Endometrial microvascular endothelial cells (primary cell): ENCODE measurements around the gene FOXL2. TPM values are rescaled to one million over a fixed set of nuclear protein-coding genes. Genes with fewer than 3 reads are reported as not detected.

Source experiments
- in situ Hi-C: cut with HindIII; loops from 2 replicates; pipeline ENCODE4 v1.10.0; 2017; ENCODE audit warnings: low sequenced_read_pairs, low pct_unique_long_range_greater_than_20kb; ENCODE audit errors: inconsistent ontology term
- total RNA-seq: library from RNA; depleted of rRNA; stranded (reverse); fragments of >200 nt; gene quantifications from one replicate; pipeline ENCODE4 v1.2.3, GENCODE V29; 2015; ENCODE audit errors: inconsistent ontology term

FOXL2 gene
- total RNA-seq, 1 donor from 2014 or later = not detected

GRCh38 chr3:138948371-138949001 lies 1.5 kb upstream of the FOXL2 start:
- in situ Hi-C loops = loop anchor here (25.0 kb wide), 1 partner anchor 389 kb away; the partner anchor contains the start of gene MRPS22

GRCh38 chr3:138947495-138948121 lies 671 bp upstream of the FOXL2 start:
- in situ Hi-C loops = loop anchor here (25.0 kb wide), 1 partner anchor 390 kb away; the partner anchor contains the start of gene MRPS22

GRCh38 chr3:138945709-138946662 lies 951 bp downstream of the FOXL2 start:
- in situ Hi-C loops = loop anchor here (25.0 kb wide), 1 partner anchor 391 kb away; the partner anchor contains the start of gene MRPS22

GRCh38 chr3:138944929-138945708 lies 1.8 kb downstream of the FOXL2 start:
- in situ Hi-C loops = loop anchor here (25.0 kb wide), 1 partner anchor 392 kb away; the partner anchor contains the start of gene MRPS22

GRCh38 chr3:138944654-138944928 lies 2.3 kb downstream of the FOXL2 start:
- in situ Hi-C loops = loop anchor here (25.0 kb wide), 1 partner anchor 393 kb away; the partner anchor contains the start of gene MRPS22

- in situ Hi-C loops = loop anchor here (25.0 kb wide), 1 partner anchor 393 kb away; the partner anchor contains the start of gene MRPS22
Observed at GRCh38 chr3:138943724-138944653, 2.9 kb downstream of the FOXL2 start.

DNA sequence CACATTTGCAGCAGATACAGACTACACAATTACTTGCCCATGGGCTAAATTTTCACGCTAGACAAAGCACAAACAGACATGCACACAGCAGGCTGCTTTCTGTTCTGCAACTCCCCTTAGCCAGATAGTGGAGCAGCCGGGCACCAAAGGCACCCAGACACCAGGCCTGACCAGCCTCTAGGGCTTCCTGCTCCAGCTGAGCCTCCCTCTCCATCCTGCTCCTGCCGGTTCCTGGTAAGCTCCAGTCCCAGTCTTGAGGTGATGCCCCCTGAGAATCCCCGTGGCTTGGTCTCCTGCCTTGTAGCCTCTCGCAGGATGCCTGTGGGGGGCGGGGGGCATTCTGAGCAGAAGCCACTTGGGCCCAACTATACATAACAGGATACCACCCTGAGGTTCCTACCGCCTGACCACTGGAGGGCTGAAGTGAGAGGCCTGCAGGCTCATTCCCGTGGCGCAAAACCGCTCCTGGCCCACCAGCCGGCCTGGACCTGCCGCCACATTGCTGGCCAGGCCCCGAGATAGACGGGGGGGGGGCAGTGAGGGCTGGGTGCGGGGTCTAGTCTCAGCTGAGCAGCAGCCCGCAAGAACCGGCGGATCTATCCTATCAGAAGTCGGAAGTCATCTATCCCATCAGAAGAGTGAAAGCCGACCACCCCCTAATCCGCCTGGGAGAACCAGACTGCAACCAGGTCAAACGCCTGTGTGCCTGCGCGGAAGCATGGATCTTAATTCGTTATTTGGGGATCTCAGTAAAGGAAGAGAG lies 3.9 kb downstream of the FOXL2 start:
- in situ Hi-C loops = loop anchor here (25.0 kb wide), 1 partner anchor 394 kb away; the partner anchor contains the start of gene MRPS22

- in situ Hi-C loops = loop anchor here (25.0 kb wide), 1 partner anchor 395 kb away; the partner anchor contains the start of gene MRPS22
Observed at GRCh38 chr3:138942271-138942670, 4.7 kb downstream of the FOXL2 start.

DNA sequence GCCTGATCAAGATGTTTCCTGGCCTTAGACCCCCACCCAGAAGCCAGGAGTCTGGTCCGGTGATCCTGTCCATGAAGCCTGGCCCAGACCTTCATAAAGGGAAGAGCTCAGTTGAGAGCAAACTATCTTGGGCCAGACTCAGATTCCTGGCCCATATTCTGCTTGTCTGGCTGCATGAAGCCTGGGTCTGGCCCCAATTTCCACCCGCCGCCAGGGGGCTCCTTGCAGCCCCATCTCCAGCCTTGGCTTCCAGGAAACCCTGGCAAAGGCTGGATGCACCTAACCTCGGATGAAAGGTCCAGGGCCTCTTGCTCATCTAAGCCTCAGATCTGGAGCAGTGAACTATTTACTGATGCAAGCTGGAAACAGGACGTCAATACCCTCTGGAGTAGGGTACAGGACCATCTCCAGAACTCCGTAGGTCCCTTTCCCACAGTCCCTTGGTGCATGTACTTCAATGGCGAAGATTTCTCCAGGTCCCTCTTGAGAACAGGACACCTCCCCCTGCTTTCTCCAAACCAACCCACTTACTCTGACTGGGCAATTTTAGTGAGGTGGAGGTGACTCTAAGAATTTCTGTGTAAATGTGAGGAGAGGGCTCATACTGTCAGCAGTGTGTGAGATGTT lies 5.6 kb downstream of the FOXL2 start:
- in situ Hi-C loops = loop anchor here (25.0 kb wide), 1 partner anchor 396 kb away; the partner anchor contains the start of gene MRPS22

- in situ Hi-C loops = loop anchor here (25.0 kb wide), 1 partner anchor 397 kb away; the partner anchor contains the start of gene MRPS22
Observed at GRCh38 chr3:138940446-138940845, 6.5 kb downstream of the FOXL2 start.

DNA sequence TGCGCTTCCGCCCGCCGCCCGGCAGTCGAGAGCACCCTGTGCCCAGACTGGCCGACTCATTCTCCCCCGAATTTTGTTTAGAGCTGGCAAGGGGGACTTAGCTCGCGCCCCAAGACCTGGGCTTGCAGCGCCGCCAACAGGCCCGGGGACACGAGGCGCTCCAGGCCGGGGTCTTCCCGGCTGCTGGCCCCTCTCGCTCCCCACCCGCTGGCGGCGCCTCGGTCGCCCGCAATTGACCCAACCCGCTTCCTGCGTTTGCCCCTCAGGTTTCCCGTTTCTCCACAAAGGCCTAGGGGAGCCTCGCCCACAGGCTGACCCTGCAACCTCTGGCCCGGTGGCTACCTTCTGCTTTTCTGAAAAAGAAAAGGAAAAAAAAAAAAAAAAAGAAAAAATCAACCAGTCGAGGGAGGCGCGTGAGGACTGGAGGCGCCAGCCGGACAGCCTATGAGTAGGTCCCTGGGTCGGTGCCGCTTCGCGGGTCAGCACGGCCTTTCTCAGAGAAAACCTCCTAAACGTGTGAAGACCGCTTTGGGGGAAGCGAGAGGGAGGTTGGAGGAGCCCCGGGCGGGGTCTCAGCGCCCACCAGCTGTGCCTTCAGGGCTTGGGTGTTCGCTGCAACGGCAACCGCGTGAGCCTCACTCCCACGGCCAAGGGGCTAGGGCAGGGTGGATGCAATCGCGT lies 7.2 kb downstream of the FOXL2 start:
- in situ Hi-C loops = loop anchor here (25.0 kb wide), 1 partner anchor 398 kb away; the partner anchor contains the start of gene MRPS22

- in situ Hi-C loops = loop anchor here (25.0 kb wide), 1 partner anchor 398 kb away; the partner anchor contains the start of gene MRPS22
Observed at GRCh38 chr3:138938877-138939560, 7.9 kb downstream of the FOXL2 start.

DNA sequence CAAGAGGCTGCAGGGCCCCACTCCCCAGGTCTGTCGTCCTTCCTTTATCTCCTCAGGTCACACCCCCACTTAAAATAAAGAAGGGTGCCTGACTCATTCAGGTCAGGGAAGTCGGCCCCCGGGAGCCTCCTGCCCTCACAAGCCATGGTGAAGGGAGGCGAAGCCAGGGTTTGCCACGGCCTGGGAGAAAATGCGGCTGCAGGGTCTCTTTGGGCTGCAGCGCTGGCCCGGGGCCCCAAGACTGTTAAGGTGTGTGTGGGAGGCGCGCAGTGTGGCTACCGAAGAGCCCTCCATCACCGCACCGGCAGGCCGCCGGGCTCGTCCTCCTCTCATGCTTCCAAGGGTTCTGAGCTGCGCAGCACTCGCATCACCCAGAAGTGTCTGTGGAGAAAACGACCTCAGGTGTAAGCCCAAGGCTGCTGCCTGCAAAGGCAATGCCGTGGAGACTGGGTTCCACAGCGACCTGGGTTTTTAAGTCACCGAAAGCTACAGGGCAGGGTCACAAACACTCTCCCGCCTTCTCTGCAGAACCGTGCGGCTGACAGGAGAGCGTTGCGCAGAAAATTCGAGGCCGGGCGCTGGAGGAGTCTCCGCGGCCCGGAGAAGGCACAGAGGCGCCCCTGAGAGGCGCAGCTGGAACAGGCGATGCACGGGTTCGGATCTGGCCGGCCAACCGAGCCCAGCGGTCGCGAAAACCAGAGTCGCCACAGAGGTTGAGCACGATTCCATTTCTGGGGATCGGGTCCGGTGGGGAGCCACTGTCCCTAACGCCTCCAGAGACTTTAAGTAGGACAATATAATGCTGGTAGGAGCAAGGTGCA lies 8.7 kb downstream of the FOXL2 start:
- in situ Hi-C loops = loop anchor here (25.0 kb wide), 1 partner anchor 399 kb away; the partner anchor contains the start of gene MRPS22

- in situ Hi-C loops = loop anchor here (25.0 kb wide), 1 partner anchor 400 kb away; the partner anchor contains the start of gene MRPS22
Observed at GRCh38 chr3:138937690-138938055, 9.3 kb downstream of the FOXL2 start.
